GM19240 (cell line): ENCODE measurements around the gene CAPN10.
"Not testable (repeated sequence)": the region's sequence is repeated elsewhere in the genome, so short reads cannot be mapped to it uniquely, and the experiment has no call there.

Experiments
- DNase-seq: peaks from one replicate; pipeline ENCODE4 v3.0.0; 2011; ENCODE audit warnings: low spot score; ENCODE audit not compliant: insufficient read length

CAPN10 gene

GRCh38 chr2:240563231-240563630, 23.3 kb upstream of the CAPN10 start:
- DNase-seq, result not testable (repeated sequence)

DNA sequence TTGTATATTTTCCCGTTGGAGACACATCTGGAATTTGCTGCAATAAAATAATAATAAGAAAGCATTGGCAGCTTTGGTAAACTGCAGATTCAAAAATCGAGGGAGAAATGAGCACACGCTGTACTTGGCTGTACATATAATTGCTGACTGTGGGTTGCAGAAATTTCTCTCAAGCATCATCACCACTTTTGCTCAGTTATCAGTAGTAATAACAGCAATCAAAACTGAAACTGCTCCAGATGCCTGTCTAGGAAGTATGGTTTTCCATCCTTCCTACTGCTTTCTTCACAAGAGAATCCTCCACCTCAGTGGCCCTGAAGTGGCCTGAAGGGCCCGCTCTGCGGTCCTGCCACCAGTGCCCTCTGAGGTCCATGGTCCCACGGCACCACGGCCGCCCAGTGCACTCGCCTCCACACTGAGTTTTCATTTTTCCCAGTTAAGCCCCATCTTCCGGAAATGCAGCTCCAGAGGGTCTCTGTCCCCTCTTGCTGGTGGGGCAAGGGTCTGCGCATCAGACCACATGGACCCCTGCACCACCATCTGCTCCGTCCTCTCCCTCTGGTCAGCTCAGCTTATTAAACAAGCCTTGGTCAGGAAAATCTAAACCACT, 22.5 kb upstream of the CAPN10 start:
- no peak for DNase-seq

DNA sequence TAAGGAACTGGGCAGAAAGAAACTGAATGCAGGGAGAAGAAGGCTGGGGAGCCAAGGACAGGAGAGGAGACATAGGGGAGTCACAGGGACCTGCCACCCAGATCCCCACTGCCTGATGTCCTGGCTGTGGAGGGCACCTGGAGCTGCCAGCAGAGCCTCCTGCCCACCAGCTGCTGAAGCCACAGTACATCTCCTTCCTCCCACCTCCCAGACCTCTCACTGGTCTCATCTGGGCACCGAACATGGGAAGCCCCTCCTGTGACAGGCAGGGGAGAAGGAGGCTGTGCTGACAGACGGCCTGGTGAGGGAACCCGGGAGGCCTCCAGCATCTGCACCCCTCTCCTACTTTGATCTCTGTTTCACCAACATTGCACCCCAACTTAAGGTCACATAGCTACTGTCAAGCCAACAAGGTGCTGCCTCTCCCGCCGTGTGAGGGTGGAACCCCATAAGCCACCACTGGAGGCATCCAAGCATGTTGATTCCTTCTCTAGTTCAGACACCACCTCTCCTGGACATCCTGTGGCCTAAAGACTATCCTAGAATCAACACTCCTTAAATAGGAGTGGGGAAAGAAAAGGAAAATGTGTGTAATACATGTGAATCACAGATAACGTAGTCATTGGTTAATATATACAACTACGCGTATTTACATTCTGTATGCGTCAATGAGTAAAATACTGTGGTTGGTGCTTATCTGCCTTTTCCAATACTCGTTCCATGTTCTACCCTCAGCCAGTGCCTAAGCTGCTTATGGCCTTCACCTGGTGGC, 21.8 kb upstream of the CAPN10 start:
- DNase-seq, result no peak

DNA sequence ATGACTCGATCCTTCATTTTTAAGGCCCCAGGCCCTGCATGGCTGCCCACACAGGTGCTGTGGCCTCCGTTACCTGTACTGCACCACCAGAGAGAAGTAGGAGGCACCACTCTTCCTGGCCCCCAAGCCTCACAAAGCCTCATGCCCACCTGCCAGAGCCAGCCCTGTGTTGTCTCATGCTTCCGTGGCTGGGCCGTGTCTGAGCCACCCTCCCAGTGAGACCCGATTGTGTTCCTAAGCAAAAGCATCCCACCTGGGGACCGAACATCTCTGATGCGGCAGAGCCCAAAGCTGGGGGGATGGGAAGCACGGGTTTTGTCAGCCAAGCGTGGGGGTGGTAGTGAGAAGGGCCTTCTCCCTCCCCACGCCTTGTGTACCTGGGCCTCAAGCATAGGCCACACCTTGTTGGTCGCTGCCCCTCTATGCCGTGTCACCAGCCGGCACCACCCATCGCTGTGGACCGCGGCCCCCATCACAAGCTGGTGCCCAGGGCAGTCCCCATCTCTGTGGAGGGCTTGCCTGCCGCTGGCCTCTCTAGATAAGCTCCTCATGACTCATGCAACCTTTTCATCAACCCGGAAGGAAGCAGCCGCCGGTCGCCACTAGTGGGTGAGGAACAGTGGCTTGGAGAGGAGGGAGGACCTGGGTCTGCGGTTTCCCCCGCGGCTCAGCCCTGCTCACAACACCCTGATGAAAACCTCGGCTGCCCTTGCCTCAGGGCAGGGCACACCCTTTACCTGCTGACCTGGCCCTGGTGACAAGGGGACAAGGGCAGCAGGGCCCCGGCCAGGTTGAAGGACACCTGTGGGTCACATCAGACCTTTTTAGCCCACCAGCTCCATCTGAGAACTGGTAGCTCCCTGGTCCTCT, 21.0 kb upstream of the CAPN10 start:
- no peak for DNase-seq

GRCh38 chr2:240566203-240567136, 20.1 kb upstream of the CAPN10 start:
- peak; percentile 79 for DNase-seq

DNA sequence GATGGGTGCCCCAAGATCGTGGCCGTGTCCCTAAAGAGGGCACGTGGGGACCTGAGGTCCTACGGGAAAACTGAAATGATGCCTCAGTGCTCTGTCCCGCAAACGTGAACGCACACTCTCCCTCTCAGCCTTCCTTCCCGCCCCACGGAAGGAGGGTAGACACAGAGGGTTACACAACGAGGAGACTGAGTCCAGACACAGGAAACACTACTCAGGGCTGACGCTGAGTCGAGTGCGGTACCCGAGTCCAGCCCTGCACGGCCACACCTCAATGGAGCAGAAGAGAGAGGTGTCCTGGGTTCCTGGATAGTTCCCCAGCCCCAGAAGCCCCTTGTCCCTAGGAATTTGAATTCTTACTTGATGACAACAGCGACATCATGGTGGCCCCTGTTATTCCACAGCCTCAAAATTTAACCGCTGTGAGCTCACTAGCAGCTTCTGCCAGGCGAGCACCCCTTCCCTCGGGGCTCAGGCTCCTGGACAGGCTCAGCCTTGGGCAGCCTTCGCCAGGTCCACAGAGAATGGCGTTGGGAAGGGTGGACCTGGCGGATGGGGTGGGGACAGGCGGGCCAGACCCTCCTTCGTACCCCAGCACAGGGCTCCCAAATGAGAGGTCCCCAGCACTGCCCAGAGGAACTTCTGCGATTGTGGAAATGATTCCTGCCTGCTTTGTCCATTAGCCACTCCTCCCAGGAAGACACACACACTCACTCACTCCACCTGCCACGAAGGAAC, 19.2 kb upstream of the CAPN10 start:
- DNase-seq, result no peak

DNA sequence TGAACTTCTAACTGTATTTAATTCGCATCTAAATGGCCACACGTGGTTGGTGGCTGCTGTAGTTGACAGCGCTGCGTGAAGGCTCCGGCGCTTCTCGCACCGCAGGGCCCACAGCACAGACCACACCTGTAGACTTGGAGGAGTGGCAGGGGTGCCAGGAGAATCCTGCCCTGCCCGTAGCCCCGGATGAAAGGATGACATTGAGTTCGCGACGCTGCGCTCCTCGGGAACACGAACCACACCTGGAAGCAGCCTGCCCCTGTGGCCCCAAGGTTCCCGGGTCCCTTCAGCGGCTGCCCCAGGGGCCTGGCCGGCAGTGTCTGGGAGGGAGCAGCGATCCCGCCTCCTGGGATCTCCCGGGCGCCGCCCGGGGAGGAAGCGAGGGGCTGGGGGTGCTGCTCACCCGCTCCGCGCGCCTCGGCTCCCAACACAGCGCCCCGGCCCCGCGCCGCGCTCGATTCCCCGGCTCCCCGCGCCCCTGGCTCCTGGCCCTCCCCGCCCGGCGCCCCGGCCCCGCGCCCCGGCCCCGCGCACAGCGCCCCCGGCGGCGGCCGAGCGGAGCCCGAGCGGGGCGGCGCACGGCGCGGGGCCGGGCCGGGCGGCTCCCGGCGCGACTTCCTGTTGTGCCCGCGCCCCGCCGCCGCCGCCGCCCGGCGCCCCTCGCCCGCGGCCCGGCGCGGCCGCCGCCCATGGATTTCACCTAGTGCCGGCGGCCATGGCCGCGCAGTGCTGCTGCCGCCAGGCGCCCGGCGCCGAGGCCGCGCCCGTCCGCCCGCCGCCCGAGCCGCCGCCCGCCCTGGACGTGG, 18.5 kb upstream of the CAPN10 start, which contains the start of gene RNPEPL1:
TSS of gene RNPEPL1 (plus strand) at position 613 of the 806 bp plus-strand sequence. CDS start at position 716, 103 bp downstream.
- no peak for DNase-seq

DNA sequence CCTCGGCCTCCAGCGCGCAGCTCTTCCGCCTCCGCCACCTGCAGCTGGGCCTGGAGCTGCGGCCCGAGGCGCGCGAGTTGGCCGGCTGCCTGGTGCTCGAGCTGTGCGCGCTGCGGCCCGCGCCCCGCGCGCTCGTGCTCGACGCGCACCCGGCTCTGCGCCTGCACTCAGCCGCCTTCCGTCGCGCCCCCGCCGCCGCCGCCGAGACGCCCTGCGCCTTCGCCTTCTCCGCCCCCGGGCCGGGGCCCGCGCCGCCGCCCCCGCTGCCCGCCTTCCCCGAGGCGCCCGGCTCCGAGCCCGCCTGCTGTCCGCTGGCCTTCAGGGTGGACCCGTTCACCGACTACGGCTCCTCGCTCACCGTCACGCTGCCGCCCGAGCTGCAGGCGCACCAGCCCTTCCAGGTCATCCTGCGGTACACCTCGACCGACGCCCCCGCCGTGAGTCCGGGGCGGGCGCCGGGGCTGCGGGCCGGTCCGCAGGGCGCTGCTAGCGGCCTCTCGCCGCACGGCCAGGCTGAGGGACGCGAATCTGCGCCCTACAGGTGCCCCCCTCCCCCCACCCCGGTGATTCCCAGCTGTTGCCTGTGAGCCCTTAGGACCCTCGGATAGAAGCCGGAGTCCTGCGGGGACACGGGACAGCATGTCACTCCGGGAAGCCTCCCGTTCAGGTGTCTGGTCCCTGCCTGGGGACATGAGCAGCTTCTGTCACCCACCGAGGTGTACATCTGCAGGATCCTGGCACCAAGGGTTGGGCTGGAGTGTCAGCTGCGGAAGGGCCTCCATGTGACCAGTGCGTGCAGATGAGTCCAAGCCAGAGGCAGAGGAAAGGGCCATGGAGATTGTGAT, 17.6 kb upstream of the CAPN10 start:
- DNase-seq, result no peak

DNA sequence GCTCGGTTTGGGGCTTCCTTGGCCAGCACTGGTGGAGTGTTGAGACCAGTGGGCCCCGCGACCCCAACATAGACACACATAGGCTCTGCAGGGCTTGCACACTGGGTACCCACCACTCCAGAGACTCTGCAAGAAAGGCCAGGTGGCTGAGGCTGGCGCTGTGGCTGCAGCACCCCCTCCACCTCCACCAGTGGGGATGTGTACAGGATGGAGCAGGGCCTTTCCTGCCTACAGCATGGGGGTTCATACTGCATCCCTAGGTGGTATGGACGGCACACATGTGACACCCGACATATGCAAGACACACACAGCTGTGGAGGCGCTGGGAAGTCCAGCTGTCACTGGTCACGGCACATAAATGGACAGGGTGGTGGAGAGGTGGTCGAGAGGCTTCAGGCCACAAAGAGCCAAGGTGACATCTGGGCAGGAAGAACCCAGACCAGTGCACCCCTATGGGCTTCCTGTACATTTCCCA, 17.0 kb upstream of the CAPN10 start:
- DNase-seq, result no peak

GRCh38 chr2:240569998-240570530, 16.5 kb upstream of the CAPN10 start:
- DNase-seq, result no peak

- no peak for DNase-seq
Observed at GRCh38 chr2:240570531-240571313, 15.8 kb upstream of the CAPN10 start.

GRCh38 chr2:240571314-240571973, 15.1 kb upstream of the CAPN10 start:
- DNase-seq, result no peak

- no peak for DNase-seq
Observed at GRCh38 chr2:240572141-240573031, 14.1 kb upstream of the CAPN10 start.

DNA sequence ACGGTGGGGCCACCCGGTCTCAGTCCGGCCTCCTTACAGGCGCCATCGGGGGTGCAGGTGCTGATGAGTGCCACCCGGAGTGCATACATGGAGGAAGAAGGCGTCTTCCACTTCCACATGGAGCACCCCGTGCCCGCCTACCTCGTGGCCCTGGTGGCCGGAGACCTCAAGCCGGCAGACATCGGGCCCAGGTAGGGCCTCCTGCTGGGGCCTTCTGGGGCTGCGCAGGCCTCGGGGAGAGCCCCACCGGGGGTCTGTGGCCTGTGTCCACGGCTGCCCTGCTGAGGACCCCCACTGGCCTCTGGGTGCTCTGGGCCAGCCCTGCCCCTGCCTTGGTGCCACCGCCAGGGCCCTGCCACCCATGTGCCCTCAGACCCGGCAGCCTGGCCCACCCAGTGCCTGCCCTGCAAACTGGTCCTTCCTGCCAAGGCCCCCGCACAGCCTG, 13.4 kb upstream of the CAPN10 start:
- DNase-seq, result no peak

- no peak for DNase-seq
Observed at GRCh38 chr2:240573516-240574385, 12.8 kb upstream of the CAPN10 start.
